Inferior parietal cortex (tissue), 1 donor: ENCODE measurements around the gene OPN1SW.

Experiments
- DNase-seq: peaks from one replicate; pipeline ENCODE4 v3.0.0-alpha.2; 2016; ENCODE audit errors: extremely low spot score

The OPN1SW gene

GRCh38 chr7:128732521-128733277 is 42.9 kb downstream of the OPN1SW start:
- DNase-seq = no peak

GRCh38 chr7:128731184-128731583 is 44.4 kb downstream of the OPN1SW start:
- no peak for DNase-seq

- DNase-seq = no peak
Observed at GRCh38 chr7:128729494-128729893, 46.1 kb downstream of the OPN1SW start.

- DNase-seq = no peak
Observed at GRCh38 chr7:128728598-128728997, 47.0 kb downstream of the OPN1SW start.

- no peak for DNase-seq
Observed at GRCh38 chr7:128727239-128727638, 48.4 kb downstream of the OPN1SW start.

- no peak for DNase-seq
Observed at GRCh38 chr7:128726737-128727072, 48.9 kb downstream of the OPN1SW start.

- no peak for DNase-seq
Observed at GRCh38 chr7:128726059-128726736, 49.4 kb downstream of the OPN1SW start.

GRCh38 chr7:128725531-128725930 is 50.1 kb downstream of the OPN1SW start:
- no peak for DNase-seq

- DNase-seq = no peak
Observed at GRCh38 chr7:128724743-128725142, 50.9 kb downstream of the OPN1SW start.
